ENCODE measurements around the gene TRIM62.
A peak's percentile ranks its signal among the peaks of the same experiment; 100 is the strongest.

The TRIM62 gene

GRCh38 chr1:33181921-33182341 lies at the start of gene TRIM62:
Gene TRIM62 (minus strand): TSS chr1:33182043. CDS start chr1:33181432, 611 bp downstream.
- peak; percentile 76 for DNase-seq

GRCh38 chr1:33231166-33231565 lies 49.3 kb upstream of the TRIM62 start:
- no peak for DNase-seq

- DNase-seq: no peak
Observed at GRCh38 chr1:33228935-33229487, 47.2 kb upstream of the TRIM62 start.

- DNase-seq: no peak
Observed at GRCh38 chr1:33225586-33225985, 43.7 kb upstream of the TRIM62 start.

GRCh38 chr1:33224166-33224707 lies 42.4 kb upstream of the TRIM62 start:
- no peak for DNase-seq

GRCh38 chr1:33222381-33222780 lies 40.5 kb upstream of the TRIM62 start:
- DNase-seq: no peak

GRCh38 chr1:33221385-33221758 lies 39.5 kb upstream of the TRIM62 start:
- no peak for DNase-seq

GRCh38 chr1:33220676-33221384 lies 39.0 kb upstream of the TRIM62 start:
- no peak for DNase-seq

GRCh38 chr1:33219886-33220661 lies 38.2 kb upstream of the TRIM62 start:
- DNase-seq: no peak

GRCh38 chr1:33211972-33212371 lies 30.1 kb upstream of the TRIM62 start:
- no peak for DNase-seq

GRCh38 chr1:33206340-33206739 lies 24.5 kb upstream of the TRIM62 start:
- no peak for DNase-seq

GRCh38 chr1:33195556-33195955 lies 13.7 kb upstream of the TRIM62 start:
- DNase-seq: no peak

- no peak for DNase-seq
Observed at GRCh38 chr1:33191731-33192275, 10.0 kb upstream of the TRIM62 start.

GRCh38 chr1:33190701-33191100 lies 8.9 kb upstream of the TRIM62 start:
- no peak for DNase-seq

- DNase-seq: no peak
Observed at GRCh38 chr1:33188572-33189275, 6.9 kb upstream of the TRIM62 start.

GRCh38 chr1:33186936-33187335 lies 5.1 kb upstream of the TRIM62 start:
- no peak for DNase-seq

- DNase-seq: no peak
Observed at GRCh38 chr1:33185541-33185940, 3.7 kb upstream of the TRIM62 start.

GRCh38 chr1:33183306-33183705 lies 1.5 kb upstream of the TRIM62 start:
- DNase-seq: no peak

GRCh38 chr1:33182896-33183295 lies 1.1 kb upstream of the TRIM62 start:
- no peak for DNase-seq

- no peak for DNase-seq
Observed at GRCh38 chr1:33182401-33182841, 578 bp upstream of the TRIM62 start.

GRCh38 chr1:33180911-33181890 lies 642 bp downstream of the TRIM62 start:
- DNase-seq: peak; percentile 91

All from NCI-H1436 (cell line).